HL-60/S4 (cell line): ENCODE data around the gene PODXL2.

Experiments
- in situ Hi-C: fragments of 300-500 bp; cut with MboI; formaldehyde crosslinking; loops from 2 replicates; pipeline ENCODE4 v1.14.3; 2022; ENCODE audit warnings: low sequenced_read_pairs

PODXL2 gene

GRCh38 chr3:127625821-127626220 is 3.2 kb upstream of the PODXL2 start:
- in situ Hi-C loops: no loop called here

- in situ Hi-C loops: no loop called here
Observed at GRCh38 chr3:127628426-127628787, 578 bp upstream of the PODXL2 start.

GRCh38 chr3:127629467-127630403 is 750 bp downstream of the PODXL2 start:
- in situ Hi-C loops: no loop called here

GRCh38 chr3:127630811-127631714 is 2.1 kb downstream of the PODXL2 start:
- in situ Hi-C loops: no loop called here

- in situ Hi-C loops: no loop called here
Observed at GRCh38 chr3:127632035-127632820, 3.2 kb downstream of the PODXL2 start.

GRCh38 chr3:127634653-127635052 is 5.7 kb downstream of the PODXL2 start:
- in situ Hi-C loops: no loop called here

GRCh38 chr3:127637546-127637945 is 8.6 kb downstream of the PODXL2 start:
- in situ Hi-C loops: no loop called here

- in situ Hi-C loops: no loop called here
Observed at GRCh38 chr3:127637971-127638370, 9.0 kb downstream of the PODXL2 start.

- in situ Hi-C loops: no loop called here
Observed at GRCh38 chr3:127639173-127640041, 10.4 kb downstream of the PODXL2 start.

- in situ Hi-C loops: no loop called here
Observed at GRCh38 chr3:127640042-127640355, 11.0 kb downstream of the PODXL2 start.

- in situ Hi-C loops: no loop called here
Observed at GRCh38 chr3:127644641-127645370, 15.8 kb downstream of the PODXL2 start.

GRCh38 chr3:127645371-127646015 is 16.5 kb downstream of the PODXL2 start:
- in situ Hi-C loops: no loop called here

- in situ Hi-C loops: no loop called here
Observed at GRCh38 chr3:127646501-127647046, 17.6 kb downstream of the PODXL2 start.

- in situ Hi-C loops: no loop called here
Observed at GRCh38 chr3:127647166-127647844, 18.3 kb downstream of the PODXL2 start.

- in situ Hi-C loops: no loop called here
Observed at GRCh38 chr3:127647845-127648204, 18.8 kb downstream of the PODXL2 start.

- in situ Hi-C loops: loop anchor here (25.0 kb wide), 1 partner anchor 187 kb away; no protein-coding TSS in a partner anchor
Observed at GRCh38 chr3:127650236-127650635, 21.3 kb downstream of the PODXL2 start.

- in situ Hi-C loops: loop anchor here (25.0 kb wide), 1 partner anchor 186 kb away; no protein-coding TSS in a partner anchor
Observed at GRCh38 chr3:127651516-127652172, 22.7 kb downstream of the PODXL2 start.
